Fibroblast of lung (primary cell): ENCODE data around the gene AQP1. TPM values are rescaled to one million over a fixed set of nuclear protein-coding genes. Genes with fewer than 3 reads are reported as not detected.

Source experiments
- DNase-seq, 2 donors: peaks; one replicate each; pipeline versions ENCODE4 v3.0.0 to v3.0.0-alpha.2; 2010; ENCODE audit warnings: low read depth in 2 of 2
- H2AFZ ChIP-seq: 2 replicates; pipeline ENCODE4 v1.5.1; 2012; ENCODE audit warnings: low read length, control low read depth, inconsistent platforms
- H3K27ac ChIP-seq: 2 replicates; pipeline ENCODE4 v1.5.1; 2011; ENCODE audit warnings: low read length, control low read depth; ENCODE audit not compliant: insufficient read depth
- H3K27me3 ChIP-seq: 2 replicates; pipeline ENCODE4 v1.5.1; 2011; ENCODE audit warnings: mild to moderate bottlenecking, low read length; ENCODE audit not compliant: control insufficient read depth, insufficient read depth
- H3K36me3 ChIP-seq: 2 replicates; pipeline ENCODE4 v1.5.1; 2011; ENCODE audit warnings: low read length; ENCODE audit not compliant: control insufficient read depth, insufficient read depth
- H3K4me1 ChIP-seq: 2 replicates; pipeline ENCODE4 v1.5.1; 2011; ENCODE audit warnings: low read length; ENCODE audit not compliant: control insufficient read depth, insufficient read depth; ENCODE audit errors: extremely low read depth
- H3K4me2 ChIP-seq: 2 replicates; pipeline ENCODE4 v1.5.1; 2011; ENCODE audit warnings: low read length, control low read depth; ENCODE audit not compliant: insufficient read depth; ENCODE audit errors: extremely low read depth
- H3K4me3 ChIP-seq, 4 experiments: fragments of 200-600 bp in 1 of 4; sonication (generic) in 1 of 4; replicated peaks in 1 of 4; 2 replicates each; pipeline ENCODE4 v1.5.1; 2011 to 2016; ENCODE audit warnings: low read length in 4 of 4, low read depth in 3 of 4, mild to moderate bottlenecking in 3 of 4, control low read depth in 2 of 4, inconsistent platforms in 1 of 4, mixed read lengths in 1 of 4; ENCODE audit not compliant: insufficient read depth in 1 of 4; ENCODE audit errors: control extremely low read depth in 1 of 4
- H3K79me2 ChIP-seq: 2 replicates; pipeline ENCODE4 v1.5.1; 2012; ENCODE audit warnings: mild to moderate bottlenecking, low read length, inconsistent platforms; ENCODE audit not compliant: control insufficient read depth, insufficient read depth
- H3K9ac ChIP-seq: 2 replicates; pipeline ENCODE4 v1.5.1; 2011; ENCODE audit warnings: mild to moderate bottlenecking, low read length, control low read depth; ENCODE audit not compliant: insufficient read depth
- H3K9me3 ChIP-seq: 2 replicates; pipeline ENCODE4 v1.5.1; 2012; ENCODE audit warnings: low read depth, low read length; ENCODE audit not compliant: control insufficient read depth, insufficient read depth
- H4K20me1 ChIP-seq: 2 replicates; pipeline ENCODE4 v1.5.1; 2011; ENCODE audit warnings: low read length; ENCODE audit not compliant: control insufficient read depth, insufficient read depth; ENCODE audit errors: extremely low read depth
- CTCF ChIP-seq, 2 donors: IDR thresholded peaks in 1 of 2; conservative IDR thresholded peaks in 1 of 2; 1 replicate in 1 of 2; 2 replicates in 1 of 2; pipeline ENCODE4 v1.5.1; 2011 to 2012; ENCODE audit warnings: low read length in 2 of 2, control low read depth in 1 of 2, inconsistent platforms in 1 of 2, low read depth in 1 of 2, mild to moderate bottlenecking in 1 of 2
- EZH2 ChIP-seq: IDR thresholded peaks from 2 replicates; pipeline ENCODE4 v1.5.1; 2012; ENCODE audit warnings: low read length, control low read depth, mild to moderate bottlenecking; ENCODE audit errors: missing control alignments
- polyA plus RNA-seq, 2 donors: library from polyadenylated mRNA; depleted of rRNA in 1 of 2; stranded (reverse) in 1 of 2; unstranded in 1 of 2; fragments of >200 nt; gene quantifications; 2 replicates each; pipeline ENCODE4 v1.2.1, GENCODE V29; 2011 to 2012; ENCODE audit warnings: missing spikeins in 1 of 2
- total RNA-seq: library from RNA; depleted of rRNA; stranded (reverse); fragments of >200 nt; gene quantifications from 2 replicates; pipeline ENCODE4 v1.2.1, GENCODE V29; 2014

Gene AQP1
- total and polyA plus RNA-seq, 2 donors (not counting 1 experiment from before 2014, with no cell fraction given): 13.0 to 44.6 TPM

GRCh38 chr7:30886608-30887011 lies 25.0 kb upstream of the AQP1 start:
- peak in 1 of 2 donors; percentile 17 for DNase-seq
- H4K20me1 ChIP-seq: no peaks in the 10 kb centered on the region
- H3K79me2 ChIP-seq: no peaks in the 10 kb centered on the region
- H3K9ac ChIP-seq: no peak overlapping the region
- no peaks in the 10 kb centered on the region for H3K27me3 ChIP-seq
- no peaks in the 10 kb centered on the region for H3K9me3 ChIP-seq
- no peak overlapping the region for H3K4me2 ChIP-seq
- TF ChIP-seq CTCF (conservative IDR thresholded peaks at IDR 0.05 in 1 of 2, IDR thresholded peaks at IDR 0.05 in 1 of 2; ENCODE audit: low read depth in 1 of 2, low read length in 2 of 2) (no peak), EZH2 (no peak)
- no peak overlapping the region for H3K4me3 ChIP-seq
- H3K27ac ChIP-seq: no peak overlapping the region
- no peaks in the 10 kb centered on the region for H3K36me3 ChIP-seq
- no peak overlapping the region for H2AFZ ChIP-seq
- H3K4me1 ChIP-seq: peaks cover 12% of the 10 kb centered on the region

GRCh38 chr7:30887464-30887872 lies 24.2 kb upstream of the AQP1 start:
- no peak overlapping the region for H3K9ac ChIP-seq
- H3K36me3 ChIP-seq: no peaks in the 10 kb centered on the region
- no peaks in the 10 kb centered on the region for H3K79me2 ChIP-seq
- no peak overlapping the region for H3K4me2 ChIP-seq
- no peak overlapping the region for H3K27ac ChIP-seq
- H3K4me3 ChIP-seq: no peak overlapping the region
- no peak for TF ChIP-seq EZH2
- no peak for TF ChIP-seq CTCF (conservative IDR thresholded peaks at IDR 0.05 in 1 of 2, IDR thresholded peaks at IDR 0.05 in 1 of 2; ENCODE audit: low read depth in 1 of 2, low read length in 2 of 2)
- no peak for DNase-seq
- H3K4me1 ChIP-seq: peaks cover 12% of the 10 kb centered on the region
- H3K9me3 ChIP-seq: no peaks in the 10 kb centered on the region
- no peak overlapping the region for H2AFZ ChIP-seq
- no peaks in the 10 kb centered on the region for H4K20me1 ChIP-seq
- H3K27me3 ChIP-seq: no peaks in the 10 kb centered on the region

GRCh38 chr7:30888747-30889146 lies 22.9 kb upstream of the AQP1 start:
- no peaks in the 10 kb centered on the region for H3K27me3 ChIP-seq

More at GRCh38 chr7:30888747-30889146, 22.9 kb upstream of the AQP1 start:
- TF ChIP-seq EZH2 (no peak), CTCF (conservative IDR thresholded peaks at IDR 0.05 in 1 of 2, IDR thresholded peaks at IDR 0.05 in 1 of 2; ENCODE audit: low read depth in 1 of 2, low read length in 2 of 2) (peak in 1 of 2 donors; percentile 2)
- Histone ChIP-seq H3K4me3 (no peak overlapping the region), H3K4me2 (no peak overlapping the region), H3K79me2 (no peaks in the 10 kb centered on the region), H3K27ac (no peak overlapping the region), H3K4me1 (peaks cover 20% of the 10 kb centered on the region), H3K9me3 (no peaks in the 10 kb centered on the region), H3K9ac (no peak overlapping the region), H3K36me3 (no peaks in the 10 kb centered on the region), H4K20me1 (no peaks in the 10 kb centered on the region), H2AFZ (no peak overlapping the region)
- DNase-seq: peak; percentile 83 to 96
